ENCODE measurements around the gene ABHD17A. TPM values are rescaled to one million over a fixed set of nuclear protein-coding genes. Genes with fewer than 3 reads are reported as not detected.

Gene ABHD17A
- total and polyA plus RNA-seq, 10 donors: 73.4 to 107 (median 83.6) TPM

- intact Hi-C loops (cut with DNase I; ENCODE audit: low total_unique reads): no loop called here
- 64 to 75% (median 69%) methylated on average over 17 to 18 of the region's 18 CpGs for WGBS, 5 donors
- Histone ChIP-seq H3K4me3 (no peak overlapping the region), H3K9me3 (no peaks in the 10 kb centered on the region), H3K27me3 (replicated peaks in 1 of 7) (no peaks in the 10 kb centered on the region), H3K4me1 (peaks cover 49 to 83% (median 81%) of the 10 kb centered on the region in 6 donors), H3K36me3 (peaks cover 0 to 2% (median under 1%) of the 10 kb centered on the region in 6 donors), H3K27ac (peak overlapping the region in 6 of 8 donors; percentile 46 to 99 (median 96))
- DNase-seq: no peak
- TF ChIP-seq POLR2AphosphoS5 (IDR thresholded peaks at IDR 0.05): peak in 1 of 3 donors; percentile 23
- no peak for TF ChIP-seq CTCF (IDR thresholded peaks at IDR 0.05 in 8 of 11, conservative IDR thresholded peaks at IDR 0.05 in 3 of 11)
- no peak for TF ChIP-seq POLR2A (IDR thresholded peaks at IDR 0.05)
Measured at GRCh38 chr19:1859331-1859781, 25.9 kb downstream of the ABHD17A start.

- Histone ChIP-seq H3K4me1 (peaks cover 58 to 90% (median 89%) of the 10 kb centered on the region in 6 donors), H3K9me3 (no peaks in the 10 kb centered on the region), H3K27ac (peak overlapping the region in 6 of 8 donors; percentile 94 to 99 (median 96)), H3K4me3 (peak overlapping the region in 1 of 8 donors; percentile 82), H3K27me3 (replicated peaks in 1 of 7) (no peaks in the 10 kb centered on the region), H3K36me3 (peaks cover 0 to 9% (median 6%) of the 10 kb centered on the region in 6 donors)
- 54 to 64% (median 55%) methylated on average over 4 to 10 of the region's 10 CpGs for WGBS, 5 donors
- DNase-seq: no peak
- intact Hi-C loops (cut with DNase I; ENCODE audit: low total_unique reads): no loop called here
- no peak for TF ChIP-seq POLR2A (IDR thresholded peaks at IDR 0.05)
- TF ChIP-seq CTCF (IDR thresholded peaks at IDR 0.05 in 8 of 11, conservative IDR thresholded peaks at IDR 0.05 in 3 of 11): no peak
- TF ChIP-seq POLR2AphosphoS5 (IDR thresholded peaks at IDR 0.05): no peak
Measured at GRCh38 chr19:1858412-1859081, 26.7 kb downstream of the ABHD17A start.

GRCh38 chr19:1857648-1858326 lies 27.5 kb downstream of the ABHD17A start:
- intact Hi-C loops (cut with DNase I; ENCODE audit: low total_unique reads): no loop called here
- WGBS, 5 donors: 22 to 44% (median 37%) methylated on average over 15 to 16 of the region's 16 CpGs
- TF ChIP-seq CTCF (IDR thresholded peaks at IDR 0.05 in 8 of 11, conservative IDR thresholded peaks at IDR 0.05 in 3 of 11) (no peak), POLR2AphosphoS5 (IDR thresholded peaks at IDR 0.05) (no peak), POLR2A (IDR thresholded peaks at IDR 0.05) (no peak)
- peaks cover 0 to 9% (median 6%) of the 10 kb centered on the region in 6 donors for H3K36me3 ChIP-seq
- peaks cover 64 to 98% (median 97%) of the 10 kb centered on the region in 6 donors for H3K4me1 ChIP-seq
- H3K4me3 ChIP-seq: peak overlapping the region in 7 of 8 donors; percentile 42 to 82 (median 54)
- DNase-seq: no peak
- H3K27me3 ChIP-seq (replicated peaks in 1 of 7): no peaks in the 10 kb centered on the region
- no peaks in the 10 kb centered on the region for H3K9me3 ChIP-seq
- peak overlapping the region; percentile 80 to 99 (median 95) for H3K27ac ChIP-seq

All from spleen (tissue), 11 donors.